Activated CD8-positive, alpha-beta memory T cell treated with anti-CD3 and anti-CD28 coated beads for 36 hours (primary cell): ENCODE results near the gene CIZ1. TPM values are rescaled to one million over a fixed set of nuclear protein-coding genes. Genes with fewer than 3 reads are reported as not detected.
"Not testable (repeated sequence)": the region's sequence is repeated elsewhere in the genome, so short reads cannot be mapped to it uniquely, and the experiment has no call there.

Experiments
- CTCF ChIA-PET: fragments of 350-600 bp; sonication (Branson Sonifier 250); formaldehyde crosslinking; loops from one replicate; lab custom pipeline; 2021; ENCODE audit warnings: antibody characterized with exemption; lab: Charles Lee
- POLR2A ChIA-PET: fragments of 350-600 bp; sonication (Branson Sonifier 250); formaldehyde crosslinking; loops from one replicate; lab custom pipeline; 2021; ENCODE audit warnings: antibody characterized with exemption; lab: Charles Lee
- total RNA-seq, 2 experiments: library from RNA; stranded (reverse); gene quantifications; one replicate each; pipeline ENCODE4 v1.2.3, GENCODE V29; 2021

The CIZ1 gene
- total RNA-seq, 2 experiments from 2014 or later = 115 to 119 TPM

- ChIA-PET POLR2A (no interaction called here), CTCF (interaction anchor here (0.7 kb wide), 1 partner anchor 10 kb away, joined by 3 read pairs; no protein-coding TSS in a partner anchor)
Measured at GRCh38 chr9:128203024-128203706, 11.8 kb upstream of the CIZ1 start, which contains the start of gene DNM1. DNM1 (plus strand) TSS chr9:128203379; CDS start chr9:128203471, 92 bp downstream.

- POLR2A ChIA-PET = no interaction called here
Measured at GRCh38 chr9:128202648-128203023, 11.3 kb upstream of the CIZ1 start.

GRCh38 chr9:128201441-128202369 lies 10.3 kb upstream of the CIZ1 start:
- ChIA-PET POLR2A (no interaction called here), CTCF (interaction anchor here (0.5 to 1.3 kb wide), 4 partner anchors 8 to 470 kb away, joined by 3 to 4 read pairs (median 3); no protein-coding TSS in a partner anchor)

More at GRCh38 chr9:128202648-128203023, 11.3 kb upstream of the CIZ1 start:
- CTCF ChIA-PET = interaction anchor here (0.7 to 1.3 kb wide), 3 partner anchors 9 to 76 kb away, joined by 3 read pairs; no protein-coding TSS in a partner anchor

GRCh38 chr9:128193469-128194096 lies 2.2 kb upstream of the CIZ1 start:
- ChIA-PET POLR2A (no interaction called here), CTCF (interaction anchor here (1.0 to 1.8 kb wide), 5 partner anchors 9 to 168 kb away, joined by 3 to 4 read pairs (median 3); no protein-coding TSS in a partner anchor)

- POLR2A ChIA-PET = no interaction called here
- CTCF ChIA-PET = interaction anchor here (1.0 to 1.4 kb wide), 3 partner anchors 10 to 169 kb away, joined by 3 to 4 read pairs (median 3); no protein-coding TSS in a partner anchor
Measured at GRCh38 chr9:128192601-128193371, 1.4 kb upstream of the CIZ1 start.

GRCh38 chr9:128190516-128191405 lies 611 bp downstream of the CIZ1 start:
- POLR2A ChIA-PET = interaction anchor here (0.6 to 1.4 kb wide), 2 partner anchors 30 to 361 kb away, joined by 3 to 6 read pairs; partner anchors contain the start of gene SPTAN1
- CTCF ChIA-PET = interaction anchor here (0.8 to 1.7 kb wide), 8 partner anchors 15 to 151 kb away, joined by 3 to 5 read pairs (median 3); partner anchors contain the start of gene BBLN

GRCh38 chr9:128190013-128190412 lies 1.4 kb downstream of the CIZ1 start:
- ChIA-PET CTCF (interaction anchor here (0.7 to 1.7 kb wide), 5 partner anchors 14 to 62 kb away, joined by 3 to 9 read pairs (median 3); no protein-coding TSS in a partner anchor), POLR2A (interaction anchor here (0.6 to 1.4 kb wide), 2 partner anchors 17 to 29 kb away, joined by 4 to 6 read pairs; no protein-coding TSS in a partner anchor)

GRCh38 chr9:128188209-128188608 lies 3.2 kb downstream of the CIZ1 start:
- ChIA-PET CTCF (interaction anchor here (0.6 to 1.3 kb wide), 2 partner anchors 63 to 113 kb away, joined by 5 read pairs; no protein-coding TSS in a partner anchor), POLR2A (interaction anchor here (0.6 kb wide), 1 partner anchor 72 kb away, joined by 4 read pairs; no protein-coding TSS in a partner anchor)

GRCh38 chr9:128187361-128187760 lies 4.0 kb downstream of the CIZ1 start:
- CTCF ChIA-PET = interaction anchor here (1.2 to 1.3 kb wide), 3 partner anchors 15 to 62 kb away, joined by 3 to 5 read pairs (median 3); no protein-coding TSS in a partner anchor

GRCh38 chr9:128185979-128186965 lies 5.1 kb downstream of the CIZ1 start:
- POLR2A ChIA-PET = interaction anchor here (0.6 kb wide), 1 partner anchor 186 kb away, joined by 6 read pairs; no protein-coding TSS in a partner anchor
- CTCF ChIA-PET = interaction anchor here (0.6 to 1.3 kb wide), 4 partner anchors 12 to 128 kb away, joined by 3 read pairs; no protein-coding TSS in a partner anchor

More at GRCh38 chr9:128187361-128187760, 4.0 kb downstream of the CIZ1 start:
- POLR2A ChIA-PET = no interaction called here

- ChIA-PET CTCF (no interaction called here), POLR2A (interaction anchor here (0.5 kb wide), 1 partner anchor 1268 kb away, joined by 6 read pairs; no protein-coding TSS in a partner anchor)
Measured at GRCh38 chr9:128182893-128183588, 8.3 kb downstream of the CIZ1 start.

GRCh38 chr9:128181480-128181879 lies 9.9 kb downstream of the CIZ1 start:
- CTCF ChIA-PET, POLR2A ChIA-PET: not testable (repeated sequence)

GRCh38 chr9:128180447-128180846 lies 10.9 kb downstream of the CIZ1 start:
- ChIA-PET CTCF (no interaction called here), POLR2A (no interaction called here)

- CTCF ChIA-PET = no interaction called here
- POLR2A ChIA-PET = no interaction called here
Measured at GRCh38 chr9:128180001-128180400, 11.4 kb downstream of the CIZ1 start.
